IPS-NIHi11 (cell line): ENCODE data around the gene PC.

Source experiments
- DNase-seq: peaks from one replicate; pipeline ENCODE4 v3.0.0; 2012; ENCODE audit warnings: mixed read lengths, low spot score

PC gene

DNA sequence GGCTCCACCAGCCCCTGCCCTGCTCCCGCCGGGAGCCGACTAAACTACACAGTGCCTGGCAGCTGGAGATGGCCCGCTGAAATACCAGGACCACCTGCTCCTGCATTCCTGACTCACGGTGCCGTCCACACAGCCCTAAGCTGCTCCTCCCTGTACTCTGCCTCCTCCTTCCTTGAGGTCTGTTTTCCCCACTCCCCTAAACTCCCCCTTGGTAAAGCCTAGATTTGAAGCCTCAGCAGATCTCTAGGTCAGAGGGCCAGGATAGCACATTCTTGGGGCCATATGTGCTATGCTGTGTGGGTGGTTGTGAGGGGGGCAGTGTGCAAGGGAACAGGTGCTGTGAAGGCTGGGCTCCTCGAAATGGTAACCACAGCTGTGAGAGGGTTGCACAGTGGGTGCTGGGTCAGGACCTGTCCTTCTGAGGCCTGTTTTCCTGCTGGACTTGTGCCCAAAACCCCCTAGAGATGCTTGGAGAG lies 91.6 kb downstream of the PC start:
- no peak for DNase-seq

DNA sequence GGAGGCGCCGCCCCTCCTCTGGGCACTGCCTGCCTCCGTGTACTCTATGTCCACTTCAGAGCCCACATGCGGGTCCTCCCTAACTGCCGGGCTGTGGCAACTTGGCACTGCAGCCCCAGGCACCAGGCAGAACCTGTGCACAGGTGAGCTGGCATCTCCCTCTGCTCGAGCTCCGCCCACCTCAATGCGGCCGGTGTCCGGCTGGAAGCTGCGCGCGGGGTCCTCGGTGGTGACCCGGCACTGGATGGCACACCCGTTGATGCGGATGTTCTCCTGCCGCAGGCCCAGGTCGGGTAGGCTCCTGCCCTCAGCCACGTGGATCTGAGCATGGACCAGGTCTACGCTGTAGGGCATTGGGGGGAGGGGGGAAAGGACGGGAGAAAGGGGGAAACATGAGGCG lies 92.2 kb downstream of the PC start:
- no peak for DNase-seq

DNA sequence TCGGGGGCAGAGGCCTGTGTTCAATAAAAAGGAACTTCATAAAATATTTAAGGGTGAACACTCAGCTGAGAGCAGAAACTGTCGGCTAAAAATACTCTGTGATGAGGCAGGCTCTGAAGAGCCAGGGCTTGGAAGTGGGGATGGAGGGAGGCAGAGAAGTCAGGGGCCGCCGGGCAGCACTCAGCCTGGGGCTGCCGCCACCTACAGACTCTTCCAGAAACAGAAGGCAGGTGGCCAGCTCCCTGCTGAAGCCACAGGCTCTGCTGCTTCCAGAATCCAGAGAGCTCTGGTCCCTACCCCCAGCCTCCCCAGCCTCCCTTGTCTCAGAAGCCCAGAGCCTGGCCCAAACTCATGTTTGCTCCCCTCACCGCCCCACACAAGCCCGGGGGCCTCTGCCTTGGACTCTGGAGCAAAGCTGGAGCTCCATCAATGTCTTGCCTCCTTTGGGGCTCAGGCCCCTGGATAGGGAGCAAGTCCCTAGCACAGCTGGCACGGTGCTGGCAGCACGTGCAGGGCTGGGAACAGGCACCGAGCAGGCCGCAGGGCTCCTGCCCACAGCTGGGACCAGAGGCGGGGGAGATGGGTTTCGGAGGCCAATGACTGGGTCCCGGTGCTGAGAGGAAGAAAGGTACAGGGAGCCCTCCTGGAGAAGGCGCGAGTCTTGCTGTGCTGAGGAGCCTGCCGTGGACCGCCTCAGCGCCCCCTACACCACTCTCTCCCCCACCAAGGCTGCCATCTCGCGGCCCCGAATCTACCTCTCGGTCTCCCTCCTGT lies 93.1 kb downstream of the PC start:
- no peak for DNase-seq

DNA sequence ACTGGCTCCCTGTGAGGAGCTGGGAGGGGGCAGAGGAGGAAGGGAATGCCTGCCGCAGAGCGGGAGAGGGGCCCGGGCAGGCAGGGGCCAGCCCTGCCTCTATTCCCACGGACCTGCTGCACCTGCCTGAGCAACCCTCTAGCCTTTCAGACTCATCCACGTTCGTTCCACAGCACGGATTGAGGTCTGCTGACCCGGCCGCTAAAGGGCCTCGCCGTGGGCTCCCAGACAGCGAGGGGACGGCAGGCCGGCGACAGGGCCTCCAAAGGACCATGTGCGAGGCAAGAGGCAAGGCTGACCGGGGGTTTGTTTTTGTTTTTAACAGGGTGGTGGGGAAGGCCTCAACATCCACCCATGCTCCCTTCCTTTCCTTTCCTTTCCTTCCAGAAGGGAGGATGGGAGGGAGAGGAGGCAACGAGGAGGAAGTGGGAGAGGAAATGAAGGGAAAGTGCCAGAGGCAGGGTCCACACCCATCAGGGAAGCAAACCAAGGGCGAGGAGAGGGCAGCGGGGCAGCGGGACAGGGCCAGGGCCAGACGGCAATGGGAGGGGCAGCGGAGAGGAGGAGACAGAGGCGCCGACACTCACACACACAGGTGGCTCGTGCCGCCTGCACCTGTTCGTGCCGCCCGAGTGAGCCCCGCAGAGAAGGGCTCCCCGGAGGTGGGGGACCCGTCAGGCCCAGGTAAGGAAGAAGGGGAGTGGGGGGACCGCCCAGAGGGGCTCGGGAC lies 93.8 kb downstream of the PC start:
- no peak for DNase-seq

DNA sequence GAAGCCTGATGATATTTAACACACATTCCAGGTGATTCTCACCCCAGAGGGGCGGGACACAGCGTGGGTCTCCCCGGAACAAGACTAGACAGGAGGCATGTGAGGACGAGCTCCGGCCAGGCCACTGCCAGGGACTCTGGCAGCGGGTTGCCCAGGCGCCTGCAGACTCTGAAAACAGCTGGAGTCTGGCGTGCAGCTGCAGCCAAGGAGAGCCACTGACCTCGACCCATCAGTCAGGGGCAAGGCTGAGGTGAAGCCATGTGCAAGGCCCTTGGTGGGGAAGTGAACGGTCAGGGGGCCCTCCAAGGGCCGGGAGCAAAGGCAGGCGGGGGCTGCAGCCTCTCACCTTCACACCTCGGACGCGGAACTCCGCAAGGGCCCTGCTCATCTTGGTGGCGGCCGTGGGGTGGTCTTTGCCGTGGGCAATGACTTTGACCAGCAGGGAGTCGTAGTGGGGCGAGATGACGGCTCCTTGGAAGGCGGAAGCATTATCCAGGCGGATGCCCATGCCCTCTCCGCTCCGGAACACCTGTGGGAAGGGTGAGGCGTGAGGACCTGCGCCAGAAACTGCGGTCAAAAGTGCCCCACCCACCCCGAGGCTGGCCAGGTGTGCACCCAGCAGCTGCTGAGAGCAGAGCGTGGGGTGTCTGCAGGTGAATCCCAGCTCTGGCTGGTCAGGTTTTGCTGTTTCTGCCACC lies 94.6 kb downstream of the PC start:
- DNase-seq = no peak

DNA sequence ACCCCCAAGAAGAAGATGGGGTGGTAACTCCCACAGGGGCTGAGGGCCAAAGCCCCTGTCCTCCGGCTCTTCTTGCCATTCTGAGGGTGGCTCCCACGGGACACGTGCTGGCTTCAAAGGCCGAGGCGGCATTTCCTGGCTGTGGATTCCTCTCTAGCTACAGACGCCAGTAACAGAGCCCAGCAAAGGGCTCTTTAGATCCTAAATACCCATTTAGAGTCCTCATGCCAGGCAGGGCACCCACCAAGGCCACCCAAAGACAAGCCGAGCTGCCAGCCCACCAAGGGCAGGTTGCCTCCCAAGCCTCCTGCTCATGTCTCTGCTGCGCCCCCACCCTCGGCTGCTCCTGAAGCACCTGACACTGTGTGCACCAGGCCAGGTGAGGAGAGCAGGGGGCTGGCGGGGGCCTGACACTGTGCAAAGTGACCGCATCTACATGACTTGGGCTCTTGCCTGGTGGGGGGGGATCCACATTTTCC lies 95.6 kb downstream of the PC start:
- DNase-seq = no peak

DNA sequence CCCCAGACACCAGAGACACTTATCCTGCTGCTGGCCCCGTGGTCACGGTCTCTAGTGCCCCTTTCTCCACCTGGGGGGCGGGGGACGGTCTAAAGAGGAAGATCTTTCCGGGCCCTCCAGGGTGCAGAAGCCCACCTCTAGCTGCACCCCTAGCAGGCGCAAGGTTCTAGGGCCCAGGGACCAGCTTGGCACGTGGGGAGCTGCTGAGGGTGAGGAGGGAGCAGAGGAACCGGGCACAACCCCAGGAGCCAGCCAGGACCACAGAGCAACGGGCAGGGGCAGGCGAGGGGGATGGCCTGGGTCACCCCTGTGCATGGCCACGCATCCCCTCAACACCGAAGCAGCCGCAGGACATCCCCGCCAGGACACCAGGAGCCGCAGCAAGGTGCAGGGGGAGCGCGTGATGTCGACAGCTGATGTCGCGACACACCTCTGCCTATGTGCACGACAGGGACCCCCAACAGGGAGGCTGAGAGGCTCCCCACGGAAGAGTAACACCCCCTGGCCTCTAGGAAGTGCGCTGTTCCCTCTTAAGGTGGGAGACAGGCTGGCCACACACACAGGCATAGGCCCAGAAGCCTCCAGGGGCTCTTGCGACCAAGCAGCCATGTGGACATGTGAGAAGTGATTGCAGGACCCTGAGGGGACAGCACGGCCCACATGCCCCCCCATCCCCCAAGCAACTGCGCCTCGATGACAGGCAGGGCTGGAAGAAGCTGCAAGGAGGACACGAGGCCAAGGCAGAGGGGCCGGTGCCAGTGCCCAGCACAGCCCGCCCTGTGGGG lies 96.2 kb downstream of the PC start:
- no peak for DNase-seq

DNA sequence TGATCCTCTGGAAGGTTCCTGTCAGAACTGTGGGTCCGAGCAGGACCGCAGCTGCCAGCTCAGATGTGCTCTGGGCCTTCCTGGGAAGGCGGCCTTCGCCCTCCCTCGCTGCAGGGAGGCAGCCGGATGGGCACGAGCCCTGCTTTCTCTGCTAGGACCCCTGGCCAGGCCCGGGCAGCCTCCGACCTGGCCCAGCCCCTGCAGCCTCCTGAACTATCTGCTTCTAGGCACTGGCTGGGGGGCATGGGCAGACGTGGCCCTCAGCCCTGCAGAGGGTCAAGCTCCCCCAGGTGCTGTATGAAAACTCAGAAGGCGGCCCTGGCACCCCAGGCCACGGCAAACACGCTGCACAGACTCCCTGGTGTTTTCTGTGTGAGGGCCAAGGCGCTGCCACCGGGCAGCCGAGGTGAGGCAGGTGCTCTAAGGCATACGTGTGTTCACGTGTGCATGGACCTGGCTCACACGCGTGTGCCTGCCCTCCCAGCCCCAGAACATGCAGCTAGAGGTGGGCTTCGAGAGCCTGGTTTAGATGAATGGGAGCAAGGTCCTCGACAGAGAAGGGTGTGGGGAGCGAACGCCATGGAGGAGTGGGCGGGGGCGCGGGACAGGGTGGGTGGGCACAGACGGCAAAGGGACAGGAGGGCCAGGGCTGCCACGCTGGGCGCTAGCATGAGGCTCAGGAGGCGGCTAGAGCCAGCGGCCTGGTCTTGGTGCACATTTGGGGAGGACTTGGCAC lies 97.0 kb downstream of the PC start:
- no peak for DNase-seq

DNA sequence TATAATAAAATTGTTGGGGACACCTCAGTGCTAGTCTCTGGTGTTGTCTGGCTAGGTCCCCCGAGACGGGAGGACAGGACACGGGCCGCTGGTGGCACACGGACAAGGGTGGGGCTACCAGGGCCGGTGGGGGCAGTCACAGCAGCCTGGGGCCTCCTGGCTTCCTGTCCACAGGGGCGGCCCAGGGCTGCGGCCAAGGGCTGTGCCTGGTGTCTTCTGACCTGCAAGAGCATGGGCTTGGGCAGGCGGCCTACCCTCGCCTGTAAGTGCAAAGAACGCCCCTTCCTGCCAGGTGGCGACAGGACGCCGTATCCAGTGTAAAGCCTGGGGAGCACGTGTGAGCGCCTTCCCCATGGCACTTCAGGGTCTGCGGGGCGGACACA lies 97.7 kb downstream of the PC start:
- DNase-seq = no peak

DNA sequence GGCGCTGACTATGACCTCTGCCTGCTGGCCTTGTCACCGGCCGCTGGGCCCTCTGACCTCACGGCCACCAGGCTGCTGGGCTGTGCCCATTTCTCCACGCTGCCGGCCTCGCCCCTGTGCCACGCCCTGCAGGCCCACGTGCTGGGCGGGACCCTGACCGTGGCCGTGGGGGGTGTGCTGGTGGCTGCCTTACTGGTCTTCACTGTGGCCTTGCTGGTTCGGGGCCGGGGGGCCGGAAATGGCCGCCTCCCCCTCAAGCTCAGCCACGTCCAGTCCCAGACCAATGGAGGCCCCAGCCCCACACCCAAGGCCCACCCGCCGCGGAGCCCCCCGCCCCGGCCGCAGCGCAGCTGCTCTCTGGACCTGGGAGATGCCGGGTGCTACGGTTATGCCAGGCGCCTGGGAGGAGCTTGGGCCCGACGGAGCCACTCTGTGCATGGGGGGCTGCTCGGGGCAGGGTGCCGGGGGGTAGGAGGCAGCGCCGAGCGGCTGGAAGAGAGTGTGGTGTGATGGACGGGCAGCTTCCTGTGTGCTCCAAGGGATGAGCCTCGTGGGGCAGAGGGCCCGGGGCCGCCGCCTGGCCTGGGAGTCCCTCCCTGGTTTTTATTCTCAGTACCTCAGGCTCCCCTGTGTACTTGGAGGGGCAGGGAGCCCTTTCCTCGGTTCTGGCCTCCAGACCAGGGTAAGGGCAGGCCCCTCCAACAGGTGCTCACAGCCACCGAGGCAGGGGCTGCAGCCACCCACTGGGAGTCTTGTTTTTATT lies 98.3 kb downstream of the PC start:
- DNase-seq = no peak

DNA sequence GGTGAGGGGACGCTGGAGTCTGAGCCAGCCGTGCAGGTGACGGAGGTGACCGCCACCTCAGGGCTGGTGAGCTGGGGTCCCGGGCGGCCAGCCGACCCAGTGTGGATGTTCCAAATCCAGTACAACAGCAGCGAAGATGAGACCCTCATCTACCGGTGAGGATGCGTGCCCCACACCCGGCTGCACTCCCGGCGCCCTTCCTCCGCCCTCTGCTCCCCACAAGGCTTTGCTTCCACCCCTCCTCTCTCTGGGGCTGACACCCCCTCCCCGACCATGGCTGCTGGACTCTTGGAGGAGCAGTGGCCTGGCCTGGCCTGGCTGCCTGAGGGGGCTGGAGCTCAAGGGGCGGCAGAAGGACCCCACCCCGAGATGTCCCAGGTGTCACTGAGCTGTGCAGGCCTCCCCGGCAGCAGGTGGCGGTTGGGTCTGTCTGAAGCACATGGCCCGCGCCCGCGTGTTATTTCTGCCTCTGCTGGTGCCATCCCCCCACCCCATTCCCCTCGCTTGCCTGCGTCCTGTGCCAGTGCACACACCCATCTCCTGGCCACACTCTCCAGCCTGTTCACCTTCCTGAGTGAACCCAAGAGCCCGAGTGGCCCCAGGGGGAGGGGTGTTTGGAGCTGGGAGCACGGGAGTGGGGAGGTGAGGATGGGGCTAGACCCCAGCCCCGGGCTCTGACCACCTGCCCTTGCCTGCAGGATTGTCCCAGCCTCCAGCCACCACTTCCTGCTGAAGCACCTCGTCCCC lies 99.1 kb downstream of the PC start:
- DNase-seq = no peak

DNA sequence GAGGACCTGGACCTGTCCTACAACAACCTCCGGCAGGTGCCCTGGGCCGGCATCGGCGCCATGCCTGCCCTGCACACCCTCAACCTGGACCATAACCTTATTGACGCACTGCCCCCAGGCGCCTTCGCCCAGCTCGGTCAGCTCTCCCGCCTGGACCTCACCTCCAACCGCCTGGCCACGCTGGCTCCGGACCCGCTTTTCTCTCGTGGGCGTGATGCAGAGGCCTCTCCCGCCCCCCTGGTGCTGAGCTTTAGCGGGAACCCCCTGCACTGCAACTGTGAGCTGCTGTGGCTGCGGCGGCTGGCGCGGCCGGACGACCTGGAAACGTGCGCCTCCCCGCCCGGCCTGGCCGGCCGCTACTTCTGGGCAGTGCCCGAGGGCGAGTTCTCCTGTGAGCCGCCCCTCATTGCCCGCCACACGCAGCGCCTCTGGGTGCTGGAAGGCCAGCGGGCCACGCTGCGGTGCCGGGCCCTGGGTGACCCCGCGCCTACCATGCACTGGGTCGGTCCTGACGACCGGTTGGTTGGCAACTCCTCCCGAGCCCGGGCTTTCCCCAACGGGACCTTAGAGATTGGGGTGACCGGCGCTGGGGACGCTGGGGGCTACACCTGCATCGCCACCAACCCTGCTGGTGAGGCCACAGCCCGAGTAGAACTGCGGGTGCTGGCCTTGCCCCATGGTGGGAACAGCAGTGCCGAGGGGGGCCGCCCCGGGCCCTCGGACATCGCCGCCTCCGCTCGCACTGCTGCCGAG lies 99.8 kb downstream of the PC start:
- DNase-seq = no peak

DNA sequence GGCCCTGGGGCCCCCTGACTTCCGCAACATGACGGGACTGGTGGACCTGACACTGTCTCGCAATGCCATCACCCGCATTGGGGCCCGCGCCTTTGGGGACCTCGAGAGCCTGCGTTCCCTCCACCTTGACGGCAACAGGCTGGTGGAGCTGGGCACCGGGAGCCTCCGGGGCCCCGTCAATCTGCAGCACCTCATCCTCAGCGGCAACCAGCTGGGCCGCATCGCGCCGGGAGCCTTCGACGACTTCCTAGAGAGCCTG lies 100.3 kb downstream of the PC start:
- DNase-seq = no peak

DNA sequence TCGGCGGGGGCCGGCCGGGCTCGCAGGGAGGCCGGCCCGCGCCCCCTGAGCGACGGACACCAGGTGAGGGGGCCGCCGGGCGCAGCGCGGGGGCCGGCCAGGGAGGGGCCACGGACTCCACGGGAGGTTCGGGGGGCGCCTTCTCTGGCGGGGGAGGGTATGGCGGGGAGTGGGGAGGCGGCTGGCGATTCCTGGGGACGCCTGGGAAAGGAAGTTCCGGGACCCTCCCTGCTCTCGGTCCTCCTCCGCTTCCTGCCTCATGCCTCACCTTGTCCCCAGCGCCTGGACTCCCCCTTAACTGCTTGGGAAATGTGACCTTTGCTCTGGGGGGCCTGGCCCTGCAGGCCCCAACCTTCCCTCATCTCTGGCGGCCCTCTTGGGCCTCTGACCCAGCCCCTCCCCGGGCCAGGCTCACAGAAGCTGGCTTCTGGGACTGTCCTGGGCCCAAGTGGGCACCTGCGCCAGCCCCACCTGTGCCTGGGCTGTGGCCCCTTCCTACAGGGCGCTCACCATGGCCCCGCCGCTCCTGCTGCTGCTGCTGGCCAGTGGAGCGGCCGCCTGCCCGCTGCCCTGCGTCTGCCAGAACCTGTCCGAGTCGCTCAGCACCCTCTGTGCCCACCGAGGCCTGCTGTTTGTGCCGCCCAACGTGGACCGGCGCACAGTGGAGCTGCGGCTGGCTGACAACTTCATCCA lies 100.8 kb downstream of the PC start:
- DNase-seq = peak; percentile 77

DNA sequence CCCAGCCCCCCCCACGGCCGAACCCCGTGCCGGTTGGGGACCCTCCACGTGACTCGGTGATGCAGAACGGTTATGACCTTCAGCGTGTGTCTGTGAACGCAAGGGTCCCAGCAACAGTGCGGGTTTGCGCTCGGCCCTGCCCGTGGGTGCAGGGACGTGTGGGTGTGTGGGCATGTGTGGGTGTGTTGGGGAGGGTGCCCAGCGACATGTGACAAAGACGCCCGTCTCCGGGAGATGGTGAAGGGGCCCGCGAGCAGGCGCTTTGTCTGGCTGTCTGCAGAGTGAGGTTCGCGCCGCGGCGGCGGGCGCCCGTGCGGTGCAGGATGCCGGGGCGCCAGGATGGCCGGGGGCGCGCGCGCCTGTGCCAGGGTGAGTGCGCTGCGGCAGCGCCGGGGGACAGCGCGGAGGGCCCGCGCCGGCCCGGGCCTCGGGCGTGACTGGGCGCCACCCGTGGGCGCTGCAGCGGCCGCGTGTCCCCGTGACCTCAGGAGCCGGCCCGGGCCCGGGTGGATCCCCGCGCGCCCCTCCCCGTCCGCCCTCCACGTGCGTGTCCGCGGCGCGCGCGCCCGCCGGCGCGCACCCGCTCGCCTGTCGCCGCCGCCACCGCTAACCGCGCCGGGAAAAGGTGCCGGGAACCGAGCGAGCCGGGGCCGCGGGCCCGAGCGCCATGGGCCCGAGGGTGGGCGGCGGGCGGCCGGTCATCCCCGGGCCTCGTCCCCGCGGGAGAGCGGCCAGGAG lies 101.5 kb downstream of the PC start, which contains the start of gene LRFN4:
LRFN4 (plus strand) TSS at position 569 of the 738 bp plus-strand sequence. CDS start 681 bp downstream, outside the sequence.
- DNase-seq = peak; percentile 91

DNA sequence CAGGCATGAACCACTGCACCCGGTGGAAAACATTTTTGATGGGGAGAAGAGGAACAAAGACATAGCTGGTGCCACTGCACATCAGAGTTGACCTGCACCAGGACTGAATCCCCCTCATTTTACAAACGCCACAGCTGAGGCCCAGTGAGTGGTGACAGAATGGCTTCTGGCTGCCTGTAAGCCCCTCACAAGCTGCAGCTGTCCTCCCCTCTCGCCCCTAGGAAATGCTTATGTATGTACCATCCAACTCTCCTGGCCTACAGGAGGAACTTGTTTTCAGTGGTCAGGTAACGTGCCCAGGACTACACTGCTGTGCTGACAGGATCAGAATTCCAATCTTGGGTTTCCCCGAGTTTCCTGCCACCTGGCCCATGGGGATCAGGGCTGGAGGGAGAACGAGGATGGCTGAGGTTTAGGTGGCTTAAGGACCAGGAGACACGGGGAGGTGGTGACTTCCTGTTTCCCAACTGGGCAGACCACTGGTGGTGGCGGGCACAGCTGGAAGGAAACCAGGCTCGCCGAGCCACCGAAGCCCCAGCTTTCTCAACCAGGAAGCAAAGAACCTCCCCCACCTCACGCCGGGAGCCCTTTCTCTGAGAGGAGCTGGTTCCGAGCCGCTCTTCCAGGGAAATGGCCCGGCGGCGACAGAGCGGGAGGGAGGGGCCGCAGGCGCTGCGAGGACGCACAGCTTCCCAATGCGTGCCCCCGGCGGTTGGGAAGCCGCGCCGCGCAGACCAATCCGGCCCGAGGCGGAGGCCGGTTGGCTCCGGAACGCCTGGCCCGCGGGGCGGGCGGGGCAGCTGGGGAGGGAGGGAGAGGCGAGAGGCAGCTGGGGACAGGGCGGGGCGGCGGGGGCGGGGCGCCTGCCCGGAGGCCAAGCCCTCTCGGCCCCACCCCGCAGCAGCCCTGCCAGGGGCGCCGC lies 102.3 kb downstream of the PC start:
- DNase-seq = peak; percentile 99

DNA sequence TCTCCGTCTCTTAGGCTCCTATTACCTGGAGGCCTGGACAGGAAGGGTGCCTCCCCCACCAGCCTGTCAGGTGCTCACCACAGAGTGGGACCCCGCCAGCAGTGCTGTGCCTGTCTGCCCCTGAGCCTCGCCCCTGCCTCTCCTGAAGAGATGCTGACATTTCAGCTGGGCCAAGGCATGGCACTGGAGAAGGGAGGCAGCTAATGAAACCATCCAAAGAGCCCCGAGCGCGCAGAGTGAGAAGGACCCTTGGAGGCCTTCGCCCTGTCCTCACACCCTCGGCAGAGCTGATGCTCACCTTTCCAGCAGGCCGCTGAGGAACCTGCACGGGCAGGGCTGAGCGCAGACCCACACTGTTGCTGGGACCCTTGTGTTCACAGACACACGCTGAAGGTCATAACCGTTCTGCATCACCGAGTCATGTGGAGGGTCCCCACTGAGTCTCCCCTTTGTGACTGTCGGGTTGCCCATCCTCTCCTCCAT lies 103.4 kb downstream of the PC start:
- DNase-seq = no peak
